SK-N-SH treated with all-trans-retinoic acid at 6 μM for 48 hours (cell line): ENCODE results near the gene TMEM132C.

Experiments used
- ATAC-seq: fragments of 200-7000 bp; cut with Tn5 transposase; 3 replicates; pipeline ENCODE4 v1.9.1; 2020; ENCODE audit warnings: mild to moderate bottlenecking, moderate library complexity
- ARNTL ChIP-seq: fragments of 450-650 bp; formaldehyde crosslinking; IDR thresholded peaks from 2 replicates; pipeline ENCODE4 v1.5.0; 2020; ENCODE audit warnings: low read depth, mild to moderate bottlenecking, moderate library complexity, borderline replicate concordance
- BACH2 ChIP-seq: fragments of 250-450 bp; sonication (Bioruptor Pico); IDR thresholded peaks from 2 replicates; pipeline ENCODE4 v1.9.0; 2021; ENCODE audit warnings: mild to moderate bottlenecking, borderline replicate concordance
- CSDC2 ChIP-seq: fragments of 250-450 bp; sonication (Bioruptor Pico); IDR thresholded peaks from 2 replicates; pipeline ENCODE4 v1.5.0; 2020; ENCODE audit warnings: mild to moderate bottlenecking, moderate library complexity
- ESRRG ChIP-seq: fragments of 250-450 bp; sonication (Bioruptor Pico); IDR thresholded peaks from 2 replicates; pipeline ENCODE4 v1.6.1; 2021; ENCODE audit warnings: mild to moderate bottlenecking
- GLIS3 ChIP-seq: fragments of 250-450 bp; sonication (Bioruptor Pico); IDR thresholded peaks from 2 replicates; pipeline ENCODE4 v1.5.0; 2020; ENCODE audit warnings: mild to moderate bottlenecking, moderate library complexity
- ISL1 ChIP-seq: fragments of 250-450 bp; sonication (Bioruptor Pico); IDR thresholded peaks from 2 replicates; pipeline ENCODE4 v2.1.2; 2022; ENCODE audit warnings: mild to moderate bottlenecking, moderate library complexity
- OSR1 ChIP-seq: fragments of 250-450 bp; sonication (Bioruptor Pico); IDR thresholded peaks from 2 replicates; pipeline ENCODE4 v1.8.0; 2022; ENCODE audit warnings: moderate library complexity, mild to moderate bottlenecking, inconsistent platforms
- RARB ChIP-seq: fragments of 250-450 bp; sonication (Bioruptor Pico); IDR thresholded peaks from 2 replicates; pipeline ENCODE4 v1.8.0; 2021; ENCODE audit warnings: mild to moderate bottlenecking, moderate library complexity
- TCF4 ChIP-seq: fragments of 250-450 bp; sonication (Bioruptor Pico); IDR thresholded peaks from 2 replicates; pipeline ENCODE4 v1.8.0; 2021; ENCODE audit warnings: mild to moderate bottlenecking, moderate library complexity, borderline replicate concordance
- TOX ChIP-seq: fragments of 250-450 bp; sonication (Bioruptor Pico); IDR thresholded peaks from 2 replicates; pipeline ENCODE4 v1.8.0; 2021; ENCODE audit warnings: mild to moderate bottlenecking, moderate library complexity, borderline replicate concordance
- ZC3H10 ChIP-seq: fragments of 250-450 bp; sonication (Bioruptor Pico); IDR thresholded peaks from 2 replicates; pipeline ENCODE4 v1.5.1; 2021; ENCODE audit warnings: mild to moderate bottlenecking, moderate library complexity
- ZFP3 ChIP-seq: fragments of 250-450 bp; sonication (Bioruptor Pico); IDR thresholded peaks from 2 replicates; pipeline ENCODE4 v1.5.0; 2020; ENCODE audit warnings: mild to moderate bottlenecking, moderate library complexity
- ZFP30 ChIP-seq: fragments of 450-650 bp; formaldehyde crosslinking; IDR thresholded peaks from 2 replicates; pipeline ENCODE4 v1.5.0; 2022; ENCODE audit warnings: mild to moderate bottlenecking, moderate library complexity
- ZNF565 ChIP-seq: fragments of 450-650 bp; formaldehyde crosslinking; conservative IDR thresholded peaks from 2 replicates; pipeline ENCODE4 v1.5.0; 2020; ENCODE audit warnings: low read depth, mild to moderate bottlenecking, moderate library complexity
- ZNF70 ChIP-seq: fragments of 450-650 bp; formaldehyde crosslinking; IDR thresholded peaks from 2 replicates; pipeline ENCODE4 v1.5.0; 2020; ENCODE audit warnings: mild to moderate bottlenecking, moderate library complexity
- ZNF8 ChIP-seq: fragments of 450-650 bp; formaldehyde crosslinking; IDR thresholded peaks from 2 replicates; pipeline ENCODE4 v1.5.0; 2020; ENCODE audit warnings: mild to moderate bottlenecking, moderate library complexity
- TF ChIP-seq, protein P1 (sequence below): fragments of 250-450 bp; sonication (Bioruptor Pico); IDR thresholded peaks from 2 replicates; pipeline ENCODE4 v1.5.1; 2021; ENCODE audit warnings: mild to moderate bottlenecking, moderate library complexity
- TF ChIP-seq, protein P2 (sequence below): fragments of 250-450 bp; sonication (Bioruptor Pico); IDR thresholded peaks from 2 replicates; pipeline ENCODE4 v1.5.0; 2020; ENCODE audit warnings: mild to moderate bottlenecking, moderate library complexity
- TF ChIP-seq, protein P3 (sequence below): fragments of 250-450 bp; sonication (Bioruptor Pico); IDR thresholded peaks from 2 replicates; pipeline ENCODE4 v1.8.0; 2021; ENCODE audit warnings: low read depth, mild to moderate bottlenecking, moderate library complexity, borderline replicate concordance
- TF ChIP-seq, protein P4 (sequence below): fragments of 250-450 bp; sonication (Bioruptor Pico); IDR thresholded peaks from 2 replicates; pipeline ENCODE4 v1.5.1; 2020; ENCODE audit warnings: low read depth, mild to moderate bottlenecking, moderate library complexity
- TF ChIP-seq, protein P5 (sequence below): fragments of 250-450 bp; sonication (Bioruptor Pico); IDR thresholded peaks from 2 replicates; pipeline ENCODE4 v1.8.0; 2020; ENCODE audit warnings: mild to moderate bottlenecking, moderate library complexity, borderline replicate concordance

The TMEM132C gene

DNA sequence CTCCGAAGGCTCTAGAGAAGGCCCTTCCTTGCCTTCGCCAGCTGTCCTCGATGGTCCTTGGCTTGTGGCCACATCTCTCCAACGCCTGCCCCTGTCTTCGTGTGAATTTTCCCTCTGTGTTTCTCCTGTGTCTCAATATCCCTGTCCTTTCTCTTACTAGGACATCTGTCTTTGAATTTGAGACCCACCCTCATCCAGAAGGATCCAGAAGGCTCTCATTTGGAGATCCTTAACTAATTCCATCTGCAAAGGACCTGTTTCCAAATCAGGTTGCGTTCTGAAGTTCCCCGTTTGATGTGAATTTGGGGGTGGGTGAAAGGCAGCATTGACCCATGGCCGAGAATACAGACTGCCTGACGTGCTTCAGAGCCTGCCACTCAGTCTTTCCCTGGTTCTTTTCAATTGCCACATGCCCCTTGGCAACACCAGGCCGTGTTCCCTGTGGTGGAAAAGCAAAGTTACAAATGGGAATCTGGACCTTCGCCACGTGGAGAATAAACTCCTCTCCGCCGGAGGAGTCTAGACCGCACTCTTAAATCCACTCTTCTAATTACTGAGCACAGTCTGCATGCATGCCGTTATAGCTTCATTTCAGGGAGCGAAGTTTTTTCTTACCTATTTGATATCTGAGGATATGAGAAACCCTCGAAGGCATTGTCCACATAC lies 158.8 kb downstream of the TMEM132C start:
- ATAC-seq, result no peak
- TF ChIP-seq ZNF70 (CRISPR knock-in tag) (no peak), ZFP30 (CRISPR knock-in tag) (no peak), OSR1 (CRISPR knock-in tag) (no peak), ISL1 (CRISPR knock-in tag) (no peak), BACH2 (no peak), TOX (CRISPR knock-in tag) (no peak)
- TF ChIP-seq, protein P1, sequence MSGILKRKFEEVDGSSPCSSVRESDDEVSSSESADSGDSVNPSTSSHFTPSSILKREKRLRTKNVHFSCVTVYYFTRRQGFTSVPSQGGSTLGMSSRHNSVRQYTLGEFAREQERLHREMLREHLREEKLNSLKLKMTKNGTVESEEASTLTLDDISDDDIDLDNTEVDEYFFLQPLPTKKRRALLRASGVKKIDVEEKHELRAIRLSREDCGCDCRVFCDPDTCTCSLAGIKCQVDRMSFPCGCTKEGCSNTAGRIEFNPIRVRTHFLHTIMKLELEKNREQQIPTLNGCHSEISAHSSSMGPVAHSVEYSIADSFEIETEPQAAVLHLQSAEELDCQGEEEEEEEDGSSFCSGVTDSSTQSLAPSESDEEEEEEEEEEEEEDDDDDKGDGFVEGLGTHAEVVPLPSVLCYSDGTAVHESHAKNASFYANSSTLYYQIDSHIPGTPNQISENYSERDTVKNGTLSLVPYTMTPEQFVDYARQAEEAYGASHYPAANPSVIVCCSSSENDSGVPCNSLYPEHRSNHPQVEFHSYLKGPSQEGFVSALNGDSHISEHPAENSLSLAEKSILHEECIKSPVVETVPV (CRISPR knock-in tag), result no peak
- TF ChIP-seq, protein P2, sequence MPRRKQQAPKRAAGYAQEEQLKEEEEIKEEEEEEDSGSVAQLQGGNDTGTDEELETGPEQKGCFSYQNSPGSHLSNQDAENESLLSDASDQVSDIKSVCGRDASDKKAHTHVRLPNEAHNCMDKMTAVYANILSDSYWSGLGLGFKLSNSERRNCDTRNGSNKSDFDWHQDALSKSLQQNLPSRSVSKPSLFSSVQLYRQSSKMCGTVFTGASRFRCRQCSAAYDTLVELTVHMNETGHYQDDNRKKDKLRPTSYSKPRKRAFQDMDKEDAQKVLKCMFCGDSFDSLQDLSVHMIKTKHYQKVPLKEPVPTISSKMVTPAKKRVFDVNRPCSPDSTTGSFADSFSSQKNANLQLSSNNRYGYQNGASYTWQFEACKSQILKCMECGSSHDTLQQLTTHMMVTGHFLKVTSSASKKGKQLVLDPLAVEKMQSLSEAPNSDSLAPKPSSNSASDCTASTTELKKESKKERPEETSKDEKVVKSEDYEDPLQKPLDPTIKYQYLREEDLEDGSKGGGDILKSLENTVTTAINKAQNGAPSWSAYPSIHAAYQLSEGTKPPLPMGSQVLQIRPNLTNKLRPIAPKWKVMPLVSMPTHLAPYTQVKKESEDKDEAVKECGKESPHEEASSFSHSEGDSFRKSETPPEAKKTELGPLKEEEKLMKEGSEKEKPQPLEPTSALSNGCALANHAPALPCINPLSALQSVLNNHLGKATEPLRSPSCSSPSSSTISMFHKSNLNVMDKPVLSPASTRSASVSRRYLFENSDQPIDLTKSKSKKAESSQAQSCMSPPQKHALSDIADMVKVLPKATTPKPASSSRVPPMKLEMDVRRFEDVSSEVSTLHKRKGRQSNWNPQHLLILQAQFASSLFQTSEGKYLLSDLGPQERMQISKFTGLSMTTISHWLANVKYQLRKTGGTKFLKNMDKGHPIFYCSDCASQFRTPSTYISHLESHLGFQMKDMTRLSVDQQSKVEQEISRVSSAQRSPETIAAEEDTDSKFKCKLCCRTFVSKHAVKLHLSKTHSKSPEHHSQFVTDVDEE, result no peak
- TF ChIP-seq, protein P3, sequence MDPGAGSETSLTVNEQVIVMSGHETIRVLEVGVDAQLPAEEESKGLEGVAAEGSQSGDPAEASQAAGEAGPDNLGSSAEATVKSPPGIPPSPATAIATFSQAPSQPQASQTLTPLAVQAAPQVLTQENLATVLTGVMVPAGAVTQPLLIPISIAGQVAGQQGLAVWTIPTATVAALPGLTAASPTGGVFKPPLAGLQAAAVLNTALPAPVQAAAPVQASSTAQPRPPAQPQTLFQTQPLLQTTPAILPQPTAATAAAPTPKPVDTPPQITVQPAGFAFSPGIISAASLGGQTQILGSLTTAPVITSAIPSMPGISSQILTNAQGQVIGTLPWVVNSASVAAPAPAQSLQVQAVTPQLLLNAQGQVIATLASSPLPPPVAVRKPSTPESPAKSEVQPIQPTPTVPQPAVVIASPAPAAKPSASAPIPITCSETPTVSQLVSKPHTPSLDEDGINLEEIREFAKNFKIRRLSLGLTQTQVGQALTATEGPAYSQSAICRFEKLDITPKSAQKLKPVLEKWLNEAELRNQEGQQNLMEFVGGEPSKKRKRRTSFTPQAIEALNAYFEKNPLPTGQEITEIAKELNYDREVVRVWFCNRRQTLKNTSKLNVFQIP, result no peak
- TF ChIP-seq, protein P4, sequence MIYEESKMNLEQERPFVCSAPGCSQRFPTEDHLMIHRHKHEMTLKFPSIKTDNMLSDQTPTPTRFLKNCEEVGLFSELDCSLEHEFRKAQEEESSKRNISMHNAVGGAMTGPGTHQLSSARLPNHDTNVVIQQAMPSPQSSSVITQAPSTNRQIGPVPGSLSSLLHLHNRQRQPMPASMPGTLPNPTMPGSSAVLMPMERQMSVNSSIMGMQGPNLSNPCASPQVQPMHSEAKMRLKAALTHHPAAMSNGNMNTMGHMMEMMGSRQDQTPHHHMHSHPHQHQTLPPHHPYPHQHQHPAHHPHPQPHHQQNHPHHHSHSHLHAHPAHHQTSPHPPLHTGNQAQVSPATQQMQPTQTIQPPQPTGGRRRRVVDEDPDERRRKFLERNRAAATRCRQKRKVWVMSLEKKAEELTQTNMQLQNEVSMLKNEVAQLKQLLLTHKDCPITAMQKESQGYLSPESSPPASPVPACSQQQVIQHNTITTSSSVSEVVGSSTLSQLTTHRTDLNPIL, result no peak
- TF ChIP-seq, all 23 proteins: peak for 0

DNA sequence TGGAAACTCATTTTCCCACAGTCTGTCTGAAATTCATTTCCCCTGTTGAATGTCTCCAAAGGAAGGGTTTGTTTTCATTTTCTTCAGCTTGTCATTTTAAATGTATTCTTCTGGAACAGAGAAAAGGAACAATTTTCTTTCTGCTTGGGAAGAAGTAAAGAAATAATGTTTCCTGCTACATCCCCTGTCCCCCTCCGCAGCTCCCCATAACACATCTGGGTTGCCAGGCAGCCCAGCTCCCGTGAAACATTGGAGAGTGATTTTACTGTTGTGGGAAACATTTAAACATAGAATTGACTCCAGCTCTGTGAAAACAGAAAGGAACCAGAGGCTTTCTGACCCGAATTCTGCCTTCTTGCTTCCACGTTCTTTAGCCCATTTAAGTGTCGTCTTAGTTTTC lies 159.5 kb downstream of the TMEM132C start:
- TF ChIP-seq TCF4 (CRISPR knock-in tag), result no peak
- TF ChIP-seq ARNTL (CRISPR knock-in tag), result no peak
- TF ChIP-seq RARB (CRISPR knock-in tag), result no peak
- no peak for TF ChIP-seq OSR1 (CRISPR knock-in tag)
- TF ChIP-seq ZC3H10 (CRISPR knock-in tag), result no peak
- TF ChIP-seq, protein P4, result no peak
- TF ChIP-seq TOX (CRISPR knock-in tag), result no peak
- no peak for TF ChIP-seq CSDC2
- no peak for TF ChIP-seq ZNF565 (CRISPR knock-in tag)
- TF ChIP-seq GLIS3 (CRISPR knock-in tag), result no peak
- TF ChIP-seq ZNF70 (CRISPR knock-in tag), result no peak
- TF ChIP-seq, all 23 proteins: peak for 0
- no peak for ATAC-seq

DNA sequence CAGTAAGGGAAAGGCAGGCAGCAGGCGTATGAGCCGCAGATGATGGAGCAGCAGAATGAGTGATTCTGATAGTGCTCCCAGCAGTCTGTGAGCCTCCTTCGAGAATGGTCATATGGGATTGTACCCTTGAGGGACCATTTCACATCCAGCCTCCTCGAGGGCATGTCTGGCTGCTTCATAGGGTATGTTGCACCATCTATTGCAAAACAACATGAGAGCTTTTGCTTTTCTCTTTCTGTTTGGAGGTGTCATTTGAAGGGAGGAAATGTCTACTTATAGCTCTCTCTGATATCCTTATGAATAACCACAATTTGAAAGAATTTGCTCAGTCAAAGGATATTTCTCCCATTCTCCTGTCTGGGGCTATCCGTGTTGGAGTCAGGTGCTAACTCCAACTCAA lies 172.8 kb downstream of the TMEM132C start:
- no peak for ATAC-seq
- TF ChIP-seq ZFP30 (CRISPR knock-in tag) (no peak), ESRRG (CRISPR knock-in tag) (no peak), CSDC2 (no peak), ZNF565 (CRISPR knock-in tag) (no peak), GLIS3 (CRISPR knock-in tag) (no peak), TCF4 (CRISPR knock-in tag) (no peak), ZNF70 (CRISPR knock-in tag) (no peak), ZFP3 (CRISPR knock-in tag) (no peak), ZNF8 (CRISPR knock-in tag) (no peak)
- TF ChIP-seq, protein P3, result no peak
- TF ChIP-seq, protein P1 (CRISPR knock-in tag), result no peak
- TF ChIP-seq, protein P5, sequence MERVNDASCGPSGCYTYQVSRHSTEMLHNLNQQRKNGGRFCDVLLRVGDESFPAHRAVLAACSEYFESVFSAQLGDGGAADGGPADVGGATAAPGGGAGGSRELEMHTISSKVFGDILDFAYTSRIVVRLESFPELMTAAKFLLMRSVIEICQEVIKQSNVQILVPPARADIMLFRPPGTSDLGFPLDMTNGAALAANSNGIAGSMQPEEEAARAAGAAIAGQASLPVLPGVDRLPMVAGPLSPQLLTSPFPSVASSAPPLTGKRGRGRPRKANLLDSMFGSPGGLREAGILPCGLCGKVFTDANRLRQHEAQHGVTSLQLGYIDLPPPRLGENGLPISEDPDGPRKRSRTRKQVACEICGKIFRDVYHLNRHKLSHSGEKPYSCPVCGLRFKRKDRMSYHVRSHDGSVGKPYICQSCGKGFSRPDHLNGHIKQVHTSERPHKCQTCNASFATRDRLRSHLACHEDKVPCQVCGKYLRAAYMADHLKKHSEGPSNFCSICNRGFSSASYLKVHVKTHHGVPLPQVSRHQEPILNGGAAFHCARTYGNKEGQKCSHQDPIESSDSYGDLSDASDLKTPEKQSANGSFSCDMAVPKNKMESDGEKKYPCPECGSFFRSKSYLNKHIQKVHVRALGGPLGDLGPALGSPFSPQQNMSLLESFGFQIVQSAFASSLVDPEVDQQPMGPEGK (CRISPR knock-in tag), result no peak
- TF ChIP-seq, protein P4, result no peak
